ENCODE results near the gene UBB. TPM values are rescaled to one million over a fixed set of nuclear protein-coding genes. Genes with fewer than 3 reads are reported as not detected.

The UBB gene
- total RNA-seq, 3 donors from 2014 or later (not counting 1 experiment from before 2014, with no cell fraction given) = 1,492 to 1,665 (median 1,530) TPM

GRCh38 chr17:16417896-16418684 lies 37.2 kb downstream of the UBB start:
- H3K27ac Mint-ChIP-seq = peak overlapping the region; percentile 98 to 100
- no peak for DNase-seq
- H3K36me3 ChIP-seq (ENCODE audit: control insufficient read depth, insufficient read depth, low read length) = peaks cover 52% of the 10 kb centered on the region
- ATAC-seq = no peak
- H3K4me1 ChIP-seq (ENCODE audit: control insufficient read depth, insufficient read depth, low read length) = peaks cover 53% of the 10 kb centered on the region
- no peaks in the 10 kb centered on the region for H3K27me3 Mint-ChIP-seq (ENCODE audit: low read depth in 2 of 2)
- intact Hi-C loops (cut with micrococcal nuclease) = loop anchor here (2.0 kb wide), 1 partner anchor 37 kb away; the partner anchor contains the start of gene UBB
- no peak overlapping the region for H3K4me3 ChIP-seq (ENCODE audit: low read length)
- H3K36me3 Mint-ChIP-seq = no peaks in the 10 kb centered on the region
- no peak for TF ChIP-seq CTCF (IDR thresholded peaks at IDR 0.05)
- H3K9me3 ChIP-seq (ENCODE audit: control insufficient read depth, insufficient read depth, low read length) = no peaks in the 10 kb centered on the region
- H3K9me3 Mint-ChIP-seq = no peaks in the 10 kb centered on the region
- peaks cover 52 to 67% of the 10 kb centered on the region in 2 donors for H3K4me1 Mint-ChIP-seq
- H3K4me3 Mint-ChIP-seq = peak overlapping the region; percentile 54
- H3K27ac ChIP-seq (ENCODE audit: low read length) = peak overlapping the region; percentile 15
- no peaks in the 10 kb centered on the region for H3K27me3 ChIP-seq (ENCODE audit: control insufficient read depth, insufficient read depth, low read length)
- 81% methylated on average over 7 of the region's 7 CpGs for WGBS (ENCODE audit: insufficient coverage)

- H3K27ac Mint-ChIP-seq = peak overlapping the region; percentile 98 to 100
- ATAC-seq = no peak
Observed at GRCh38 chr17:16418685-16419068, 37.8 kb downstream of the UBB start.

GRCh38 chr17:16419074-16419928 lies 38.4 kb downstream of the UBB start:
- H3K27ac Mint-ChIP-seq = peak overlapping the region; percentile 98 to 100
- Histone ChIP-seq H3K9me3 (ENCODE audit: control insufficient read depth, insufficient read depth, low read length) (no peaks in the 10 kb centered on the region), H3K4me3 (ENCODE audit: low read length) (no peak overlapping the region), H3K4me1 (ENCODE audit: control insufficient read depth, insufficient read depth, low read length) (peaks cover 53% of the 10 kb centered on the region), H3K27ac (ENCODE audit: low read length) (peak overlapping the region; percentile 37), H3K27me3 (ENCODE audit: control insufficient read depth, insufficient read depth, low read length) (no peaks in the 10 kb centered on the region), H3K36me3 (ENCODE audit: control insufficient read depth, insufficient read depth, low read length) (peaks cover 60% of the 10 kb centered on the region)
- H3K27me3 Mint-ChIP-seq (ENCODE audit: low read depth in 2 of 2) = no peaks in the 10 kb centered on the region
- TF ChIP-seq CTCF (IDR thresholded peaks at IDR 0.05) = no peak
- peaks cover 49 to 64% of the 10 kb centered on the region in 2 donors for H3K4me1 Mint-ChIP-seq
- H3K4me3 Mint-ChIP-seq = peak overlapping the region; percentile 54
- peak in 2 of 3 donors; percentile 24 to 27 for ATAC-seq
- WGBS (ENCODE audit: insufficient coverage) = 52% methylated on average over 8 of the region's 8 CpGs
- DNase-seq = peak in 1 of 2 donors; percentile 59
- H3K9me3 Mint-ChIP-seq = no peaks in the 10 kb centered on the region
- intact Hi-C loops (cut with micrococcal nuclease) = no loop called here
- no peaks in the 10 kb centered on the region for H3K36me3 Mint-ChIP-seq

More at GRCh38 chr17:16418685-16419068, 37.8 kb downstream of the UBB start:
- intact Hi-C loops (cut with micrococcal nuclease) = no loop called here
- no peaks in the 10 kb centered on the region for H3K27me3 ChIP-seq (ENCODE audit: control insufficient read depth, insufficient read depth, low read length)
- no peak for TF ChIP-seq CTCF (IDR thresholded peaks at IDR 0.05)
- peak overlapping the region; percentile 54 for H3K4me3 Mint-ChIP-seq
- peak overlapping the region; percentile 15 for H3K27ac ChIP-seq (ENCODE audit: low read length)
- peaks cover 52 to 67% of the 10 kb centered on the region in 2 donors for H3K4me1 Mint-ChIP-seq
- H3K4me1 ChIP-seq (ENCODE audit: control insufficient read depth, insufficient read depth, low read length) = peaks cover 53% of the 10 kb centered on the region
- no peak overlapping the region for H3K4me3 ChIP-seq (ENCODE audit: low read length)
- H3K9me3 ChIP-seq (ENCODE audit: control insufficient read depth, insufficient read depth, low read length) = no peaks in the 10 kb centered on the region
- DNase-seq = no peak
- peaks cover 58% of the 10 kb centered on the region for H3K36me3 ChIP-seq (ENCODE audit: control insufficient read depth, insufficient read depth, low read length)
- 84% methylated on average over 1 of the region's 2 CpGs for WGBS (ENCODE audit: insufficient coverage)
- H3K27me3 Mint-ChIP-seq (ENCODE audit: low read depth in 2 of 2) = no peaks in the 10 kb centered on the region
- H3K36me3 Mint-ChIP-seq = no peaks in the 10 kb centered on the region
- no peaks in the 10 kb centered on the region for H3K9me3 Mint-ChIP-seq
